NCI-H82 treated with DMSO at 0.1 percent for 48 hours (cell line): ENCODE data around the gene CLCA2.

ENCODE experiments used
- DNase-seq: peaks from one replicate; lab custom pipeline; 2025; ENCODE audit not compliant: unreplicated experiment; lab: John Stamatoyannopoulos, UW

The CLCA2 gene, protein sequence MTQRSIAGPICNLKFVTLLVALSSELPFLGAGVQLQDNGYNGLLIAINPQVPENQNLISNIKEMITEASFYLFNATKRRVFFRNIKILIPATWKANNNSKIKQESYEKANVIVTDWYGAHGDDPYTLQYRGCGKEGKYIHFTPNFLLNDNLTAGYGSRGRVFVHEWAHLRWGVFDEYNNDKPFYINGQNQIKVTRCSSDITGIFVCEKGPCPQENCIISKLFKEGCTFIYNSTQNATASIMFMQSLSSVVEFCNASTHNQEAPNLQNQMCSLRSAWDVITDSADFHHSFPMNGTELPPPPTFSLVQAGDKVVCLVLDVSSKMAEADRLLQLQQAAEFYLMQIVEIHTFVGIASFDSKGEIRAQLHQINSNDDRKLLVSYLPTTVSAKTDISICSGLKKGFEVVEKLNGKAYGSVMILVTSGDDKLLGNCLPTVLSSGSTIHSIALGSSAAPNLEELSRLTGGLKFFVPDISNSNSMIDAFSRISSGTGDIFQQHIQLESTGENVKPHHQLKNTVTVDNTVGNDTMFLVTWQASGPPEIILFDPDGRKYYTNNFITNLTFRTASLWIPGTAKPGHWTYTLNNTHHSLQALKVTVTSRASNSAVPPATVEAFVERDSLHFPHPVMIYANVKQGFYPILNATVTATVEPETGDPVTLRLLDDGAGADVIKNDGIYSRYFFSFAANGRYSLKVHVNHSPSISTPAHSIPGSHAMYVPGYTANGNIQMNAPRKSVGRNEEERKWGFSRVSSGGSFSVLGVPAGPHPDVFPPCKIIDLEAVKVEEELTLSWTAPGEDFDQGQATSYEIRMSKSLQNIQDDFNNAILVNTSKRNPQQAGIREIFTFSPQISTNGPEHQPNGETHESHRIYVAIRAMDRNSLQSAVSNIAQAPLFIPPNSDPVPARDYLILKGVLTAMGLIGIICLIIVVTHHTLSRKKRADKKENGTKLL

DNA sequence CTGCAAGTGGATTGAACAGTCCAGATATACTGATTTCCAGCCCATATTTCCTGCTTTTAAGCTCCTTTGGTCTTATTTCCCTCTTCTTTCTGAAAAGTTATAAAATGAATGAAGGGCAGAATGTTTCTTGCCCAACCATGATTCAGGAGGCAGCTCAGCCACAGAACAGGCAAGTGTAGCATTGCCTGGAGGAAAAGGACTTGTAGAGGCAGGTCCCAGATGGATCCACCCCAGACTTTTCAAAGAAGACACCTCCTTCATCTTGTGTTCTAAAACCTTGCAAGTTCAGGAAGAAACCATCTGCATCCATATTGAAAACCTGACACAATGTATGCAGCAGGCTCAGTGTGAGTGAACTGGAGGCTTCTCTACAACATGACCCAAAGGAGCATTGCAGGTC is at the start of gene CLCA2:
Gene CLCA2, plus strand, starts transcription at position 299 of the 400 bp plus-strand sequence. Its CDS starts 77 bp downstream, at position 376.
- DNase-seq: no peak

DNA sequence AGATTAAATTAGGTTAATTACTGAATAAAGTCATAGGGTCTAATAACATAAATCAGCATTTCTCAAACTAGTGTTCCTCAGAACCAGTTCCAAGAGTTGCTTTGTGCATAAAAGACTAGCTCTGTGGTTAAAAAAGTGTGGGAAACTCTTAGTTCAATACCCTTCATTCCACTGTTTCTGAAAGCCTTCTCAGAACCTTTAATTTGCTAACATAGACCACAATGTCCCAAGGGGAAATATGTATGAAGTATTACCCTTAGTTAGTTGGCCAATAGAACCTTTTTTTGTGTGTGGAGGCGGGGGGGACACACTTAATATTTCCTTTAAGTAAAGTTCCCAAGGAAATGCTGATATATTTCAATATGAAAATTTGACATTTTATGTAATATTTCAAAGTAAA is 48.3 kb upstream of the CLCA2 start:
- DNase-seq: no peak

DNA sequence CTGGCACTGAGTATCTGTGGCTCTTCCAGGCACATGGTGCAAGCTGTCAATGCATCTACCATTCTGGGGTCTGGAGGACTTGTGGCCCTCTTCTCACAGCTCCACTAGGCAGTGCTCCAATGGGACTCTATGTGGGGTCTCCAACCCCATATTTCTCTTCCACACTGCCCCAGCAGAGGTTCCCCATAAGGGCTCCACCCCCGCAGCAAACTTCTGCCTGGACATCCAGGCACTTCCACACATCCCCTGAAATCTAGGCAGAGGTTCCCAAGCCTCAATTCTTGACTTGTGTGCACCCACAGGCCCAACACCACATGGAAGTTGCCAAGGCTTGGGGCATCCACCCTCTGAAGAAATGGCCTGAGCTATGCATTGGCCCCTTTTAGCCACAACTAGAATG is 46.6 kb upstream of the CLCA2 start:
- DNase-seq: no peak

DNA sequence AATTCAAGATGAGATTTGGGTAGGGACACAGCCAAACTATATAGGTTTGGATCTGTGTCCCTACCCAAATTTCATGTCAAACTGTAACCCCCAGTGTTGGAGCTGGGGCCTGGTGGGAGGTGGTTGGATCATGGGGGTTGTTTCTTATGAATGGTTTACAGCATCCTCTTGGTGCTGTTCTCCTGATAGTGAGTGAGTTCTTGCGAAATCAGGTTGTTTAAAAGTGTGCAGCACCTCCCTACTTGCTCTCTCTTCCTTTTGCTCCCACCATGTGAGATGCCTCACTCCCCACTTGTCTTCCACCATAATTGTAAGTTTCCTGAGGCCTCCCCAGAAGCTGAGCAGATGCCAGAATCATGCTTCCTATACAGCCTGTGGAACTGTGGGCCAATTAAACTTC is 45.2 kb upstream of the CLCA2 start:
- no peak for DNase-seq

DNA sequence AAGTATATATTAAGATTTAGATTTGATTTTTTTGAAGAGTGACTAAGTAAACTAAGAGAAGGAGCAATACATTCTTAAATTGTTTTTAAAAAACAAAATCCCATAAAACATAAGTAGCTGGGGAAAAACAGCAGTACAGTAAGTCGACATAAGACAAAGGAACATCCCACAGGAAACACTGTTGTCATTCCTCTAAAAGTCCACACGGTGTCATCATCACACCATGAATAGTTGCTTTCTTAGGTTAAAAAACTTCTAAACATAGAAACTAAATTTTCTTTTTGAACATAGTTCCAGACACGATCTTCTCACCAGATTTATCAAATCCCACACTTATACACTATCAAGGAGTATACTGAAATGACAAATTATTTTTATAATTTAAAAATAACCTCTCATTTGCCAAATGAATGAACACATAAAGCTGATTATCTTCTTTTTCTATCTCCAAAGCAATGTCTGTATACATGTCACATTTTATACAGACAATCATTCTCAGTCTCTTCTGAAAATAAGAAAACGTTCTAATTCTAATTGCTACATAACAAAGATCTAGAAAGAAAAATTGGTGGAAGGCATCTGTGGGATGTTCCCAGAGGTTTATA is 43.6 kb upstream of the CLCA2 start:
- peak; percentile 67 for DNase-seq

DNA sequence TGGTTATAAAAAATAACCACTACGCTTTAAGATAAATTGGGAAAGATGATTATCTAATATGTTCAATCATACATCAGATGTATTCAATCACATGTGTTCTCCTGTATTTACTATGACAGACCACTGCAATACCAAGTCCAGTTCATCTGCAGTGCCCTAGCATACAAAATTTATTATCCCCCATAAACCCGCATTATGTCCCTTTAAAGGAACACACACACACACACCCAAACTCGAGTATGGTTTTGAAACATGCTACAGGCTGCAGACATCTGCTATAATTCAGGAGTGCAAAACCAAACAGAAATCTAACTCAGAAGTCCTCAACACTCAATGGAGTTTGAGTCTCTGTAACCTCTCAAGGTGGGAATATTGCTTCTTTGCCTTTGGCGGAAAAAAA is 42.7 kb upstream of the CLCA2 start:
- DNase-seq: no peak

DNA sequence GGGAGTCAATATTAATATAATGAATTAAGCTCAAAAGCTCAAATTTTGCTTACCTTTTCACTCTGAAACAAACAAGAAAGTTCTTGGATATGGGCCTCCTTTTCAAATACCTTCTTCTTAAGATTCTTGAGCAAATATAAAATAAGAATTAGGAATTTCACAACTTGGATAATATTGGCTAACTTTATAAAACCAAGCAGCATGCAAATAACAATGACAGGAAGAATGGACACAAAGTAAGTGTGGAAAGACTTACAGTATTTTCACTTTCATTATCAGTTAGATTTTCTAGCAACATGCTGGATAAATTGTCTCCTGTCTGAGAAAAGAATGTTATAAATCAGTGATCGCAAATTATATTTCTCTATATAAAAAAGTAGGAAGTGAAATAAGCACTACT is 41.1 kb upstream of the CLCA2 start:
- DNase-seq: no peak

DNA sequence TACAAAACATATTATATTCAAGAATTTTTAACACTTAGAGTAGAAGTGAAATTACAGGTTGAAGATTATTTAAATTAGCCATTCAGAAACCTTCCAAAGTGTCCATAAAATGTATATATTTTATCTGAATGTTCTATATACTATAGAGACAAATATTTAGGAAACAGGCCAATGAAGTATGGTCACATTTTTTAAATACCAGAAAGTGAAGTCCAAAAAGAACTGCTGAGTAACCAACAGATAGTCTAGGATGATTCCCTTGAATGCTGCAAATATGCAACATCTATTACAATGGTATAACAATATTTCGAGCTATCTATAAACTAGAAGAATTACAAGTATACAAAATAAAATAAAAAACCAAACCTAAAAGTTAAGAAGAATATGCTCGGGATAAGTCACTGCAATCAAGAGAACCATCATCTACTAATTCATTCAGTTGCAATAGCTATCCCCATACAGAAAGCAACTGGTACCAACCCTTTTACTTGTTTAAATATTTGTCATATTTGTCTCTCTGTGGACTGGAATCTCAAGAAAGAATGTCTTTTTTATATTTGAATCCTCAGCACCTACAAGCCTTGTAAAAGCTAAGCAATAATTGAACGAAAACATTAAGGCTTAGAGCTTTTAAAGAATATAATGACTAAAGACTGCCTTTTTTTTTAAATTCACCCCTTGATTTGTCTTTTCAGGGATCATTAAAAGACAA is 35.9 kb upstream of the CLCA2 start:
- no peak for DNase-seq

DNA sequence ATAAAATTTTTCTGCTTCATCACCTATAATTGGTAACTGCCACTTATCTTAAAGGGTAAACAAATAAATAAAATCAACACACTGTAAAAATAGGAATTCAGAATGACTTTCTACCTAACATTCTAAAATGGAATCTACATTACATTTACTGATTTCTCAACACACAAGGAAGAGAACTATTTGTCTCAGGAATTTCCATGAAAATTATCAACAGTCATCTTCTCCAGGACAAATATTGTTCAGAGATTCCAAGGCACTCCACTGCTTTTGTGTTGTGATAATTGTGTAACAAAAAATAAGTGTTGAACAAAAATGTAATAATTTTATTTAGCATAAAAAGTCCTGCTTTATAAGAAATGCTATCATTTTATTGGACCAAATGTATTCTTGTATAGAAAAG is 35.2 kb upstream of the CLCA2 start:
- no peak for DNase-seq

DNA sequence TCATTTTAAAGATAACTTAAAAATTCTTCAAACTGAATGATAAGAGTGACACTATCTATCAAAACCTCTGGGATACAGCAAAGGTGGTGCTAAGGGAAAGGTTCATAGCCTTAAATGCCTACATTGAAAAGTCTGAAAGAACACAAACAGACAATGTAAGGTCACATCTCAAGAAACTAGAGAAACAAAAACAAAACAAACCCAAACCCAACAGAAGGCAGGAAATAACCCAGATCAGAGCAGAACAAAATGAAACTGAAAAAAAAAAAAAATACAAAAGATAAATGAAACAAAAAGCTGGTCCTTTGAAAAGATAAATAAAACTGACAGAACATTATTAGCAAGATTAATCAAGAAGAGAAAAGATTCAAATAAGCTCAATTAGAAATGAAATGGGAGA is 34.7 kb upstream of the CLCA2 start:
- DNase-seq: no peak

DNA sequence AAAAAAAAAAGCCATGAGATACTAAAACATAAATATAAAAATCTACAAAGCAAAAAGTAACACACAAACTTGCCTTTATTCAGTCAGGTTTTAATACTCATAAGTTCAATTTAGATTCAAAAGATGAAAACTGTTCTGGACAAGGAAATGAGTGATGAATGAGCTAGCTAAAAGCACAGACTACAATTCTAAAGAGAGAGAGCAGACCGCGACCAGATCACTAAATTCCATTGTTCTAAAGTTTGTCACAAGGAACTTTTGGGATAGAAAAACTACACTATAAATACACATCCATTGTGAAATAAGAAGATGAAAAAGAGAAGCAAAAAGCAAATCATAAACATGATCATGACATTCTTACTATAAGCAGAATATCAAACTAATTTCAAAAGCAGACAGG is 29.6 kb upstream of the CLCA2 start:
- DNase-seq: no peak

DNA sequence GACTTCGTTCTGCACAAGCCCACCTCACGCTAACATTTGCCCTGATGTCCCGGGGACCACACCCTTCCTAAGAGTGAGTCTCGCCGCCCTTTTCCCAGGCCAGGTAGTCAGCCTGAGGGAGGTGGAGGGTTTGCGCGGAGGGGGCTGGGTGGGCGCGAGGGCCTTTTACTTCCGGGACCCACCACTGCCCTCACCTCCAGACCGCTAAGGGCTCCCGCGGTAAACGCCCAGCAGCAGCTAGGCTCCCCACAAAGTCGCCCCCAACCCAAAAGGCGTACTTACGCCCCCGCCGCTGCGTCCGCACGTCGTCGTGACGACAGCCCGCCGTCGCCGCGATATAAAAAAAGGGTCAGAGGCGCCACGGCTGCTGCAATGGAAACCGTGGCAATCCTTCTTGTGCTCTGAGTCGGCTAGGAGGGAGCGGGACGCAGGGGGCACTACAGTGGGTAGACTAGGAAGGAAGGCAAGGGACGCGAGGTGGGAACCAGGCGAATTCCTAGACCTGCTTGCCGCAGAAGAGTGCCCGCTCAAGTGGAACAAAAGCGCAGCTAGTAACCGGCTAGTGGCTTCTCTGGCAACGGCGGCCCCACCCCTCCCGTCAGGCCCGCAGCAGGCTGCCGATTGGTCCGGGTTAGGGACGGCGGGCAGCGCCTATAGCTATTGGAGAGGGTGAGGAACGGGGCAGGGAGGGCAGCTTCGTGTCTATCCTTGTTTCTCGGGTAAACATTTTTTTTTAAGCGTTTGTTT is 28.0 kb upstream of the CLCA2 start, which contains the start of gene ODF2L:
Gene ODF2L, minus strand, starts transcription at position 573 of the 747 bp plus-strand sequence. CDS start 9,296 bp downstream, outside the sequence.
- DNase-seq: peak; percentile 56

DNA sequence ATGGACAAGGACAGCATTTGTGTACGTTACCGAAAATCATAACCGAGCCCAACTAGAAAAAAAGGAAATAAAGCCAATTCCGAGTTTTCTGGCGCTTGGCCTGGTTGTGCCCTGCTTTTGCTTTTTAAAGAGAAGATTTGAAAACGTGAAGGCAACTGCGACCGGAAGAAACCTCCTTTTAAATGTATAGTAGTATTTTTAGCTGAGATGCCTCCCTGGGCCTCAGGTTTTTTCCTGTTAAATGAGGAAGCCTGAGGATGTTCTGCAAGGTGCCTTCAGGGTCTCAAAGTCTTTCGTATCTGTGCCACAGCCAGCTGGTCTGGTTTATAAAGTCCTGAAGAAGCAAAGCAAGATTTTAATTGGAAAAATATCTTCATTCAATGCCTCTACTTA is 27.5 kb upstream of the CLCA2 start:
- no peak for DNase-seq

DNA sequence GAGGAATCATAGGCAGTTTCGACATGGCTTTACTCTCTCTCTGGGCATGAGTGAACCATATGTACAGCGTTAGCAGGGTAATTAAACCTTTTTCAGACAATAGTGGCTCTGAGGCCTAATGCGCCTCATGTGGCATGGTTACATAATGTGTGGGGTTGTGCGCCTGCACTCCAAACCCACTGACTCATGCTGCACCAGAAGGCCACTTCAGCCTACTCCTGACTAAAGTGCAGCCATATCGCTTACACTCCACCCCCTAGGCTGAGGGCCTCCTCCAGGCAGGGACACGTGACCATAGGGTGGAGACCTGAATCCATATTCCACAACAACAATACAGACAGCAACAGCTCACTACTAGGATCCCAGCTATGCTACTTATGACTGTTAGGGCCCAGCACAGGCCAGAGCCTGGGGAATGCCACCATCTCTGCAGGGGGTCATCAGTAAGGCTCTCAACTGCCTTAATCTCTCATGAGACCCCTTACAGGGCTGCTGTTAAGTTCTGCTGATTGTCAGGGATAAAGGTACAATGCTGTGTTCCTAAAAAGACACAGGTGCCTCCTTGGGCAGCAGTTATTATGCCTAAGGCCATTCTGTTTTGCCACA is 14.5 kb upstream of the CLCA2 start:
- DNase-seq: no peak

DNA sequence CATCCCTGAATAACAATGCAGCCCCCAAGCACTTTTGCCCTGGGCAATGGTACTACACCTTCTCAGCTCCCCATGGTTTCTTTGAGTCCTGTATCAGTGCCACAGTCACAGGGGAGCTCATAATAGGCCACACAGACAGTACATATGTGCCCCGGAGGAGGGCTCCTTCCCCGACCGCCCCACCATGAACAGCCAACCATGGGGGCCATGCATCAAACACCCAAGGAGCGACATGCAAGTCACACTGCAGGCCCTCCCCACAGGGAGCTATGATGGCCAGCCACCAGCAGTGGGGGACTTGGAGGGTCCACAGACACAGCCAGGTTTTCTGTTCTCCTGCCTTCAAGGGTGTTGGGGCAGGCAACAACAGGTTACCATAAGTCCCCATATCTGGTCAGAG is 13.1 kb upstream of the CLCA2 start:
- DNase-seq: no peak

DNA sequence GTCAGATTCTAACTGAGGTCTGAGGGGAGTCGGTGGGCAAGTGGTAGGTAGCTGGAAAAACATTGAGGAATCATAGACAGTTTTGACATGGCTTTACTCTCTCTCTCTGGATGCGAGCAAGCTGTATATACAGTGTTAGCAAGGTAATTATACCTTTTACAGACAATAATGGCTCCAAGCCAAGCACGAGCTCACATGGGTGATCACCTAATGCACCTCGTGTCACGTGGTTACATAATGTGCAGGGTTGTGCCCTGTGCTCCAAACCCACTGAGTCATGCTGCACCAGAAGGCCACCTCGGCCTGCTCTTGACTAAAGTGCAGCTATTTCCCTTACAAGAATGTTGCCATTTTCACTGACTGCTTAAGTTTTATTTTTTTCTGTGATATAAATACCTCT is 7.6 kb upstream of the CLCA2 start:
- no peak for DNase-seq

DNA sequence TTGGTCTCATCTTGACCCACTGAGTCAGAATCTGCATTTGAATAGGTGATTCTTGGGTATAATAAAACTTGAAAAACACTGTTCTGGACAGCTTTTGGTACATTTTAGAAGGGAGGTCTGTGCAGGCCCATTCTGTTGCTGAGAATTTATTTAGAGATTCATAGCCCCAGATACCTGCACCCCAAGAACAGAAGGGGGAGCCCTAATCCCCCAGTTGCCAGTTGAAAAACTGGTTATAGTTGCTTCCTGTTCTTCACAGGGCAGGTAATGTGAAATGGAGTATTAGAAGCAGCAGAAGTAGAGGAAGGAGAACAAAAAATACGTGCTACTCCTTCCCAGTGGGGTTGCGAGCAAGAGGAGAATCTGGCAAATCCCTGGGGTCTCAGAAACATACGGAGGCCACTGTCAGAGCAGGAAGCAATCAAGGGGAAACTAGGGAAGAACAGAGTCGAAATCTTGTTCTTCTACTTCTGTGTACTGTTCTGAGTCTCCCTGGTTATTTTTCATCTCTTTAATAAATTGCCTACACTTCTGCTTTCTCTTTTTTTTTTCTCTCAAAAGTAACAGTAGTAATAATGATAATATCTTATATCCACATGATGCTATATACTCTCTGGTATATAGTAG is 4.6 kb upstream of the CLCA2 start:
- no peak for DNase-seq

DNA sequence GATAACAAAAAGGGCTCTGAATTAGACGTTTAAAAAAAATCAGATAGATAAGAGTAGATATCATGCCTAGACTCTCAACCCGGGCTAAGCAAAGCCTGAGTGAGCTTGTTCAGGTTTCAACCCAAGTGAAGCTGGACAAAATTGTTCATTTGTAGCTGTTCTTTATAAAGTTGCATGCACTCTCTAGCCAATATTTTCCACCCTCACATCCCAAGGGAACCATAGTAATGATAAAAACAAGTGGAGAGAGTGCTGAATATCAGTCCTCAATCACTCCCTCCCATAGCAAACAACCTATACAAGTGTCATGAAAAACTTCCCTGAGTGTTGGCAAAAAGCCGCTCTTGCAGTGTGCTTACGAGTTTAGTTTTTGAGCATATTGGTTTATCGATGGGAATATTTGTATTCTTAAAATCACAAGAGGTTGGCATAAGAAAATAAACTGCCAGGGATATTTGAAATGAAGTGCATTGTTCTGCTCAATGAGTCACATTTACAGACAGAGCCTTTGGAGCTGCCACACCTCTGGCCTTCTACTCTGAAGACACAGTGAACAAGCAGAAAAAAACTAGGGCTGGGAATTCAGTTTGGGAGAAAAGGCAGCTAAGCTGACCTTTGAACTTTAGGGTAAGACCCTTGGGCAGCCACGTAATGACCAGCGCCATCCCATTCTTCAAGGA is 2.2 kb upstream of the CLCA2 start:
- no peak for DNase-seq

DNA sequence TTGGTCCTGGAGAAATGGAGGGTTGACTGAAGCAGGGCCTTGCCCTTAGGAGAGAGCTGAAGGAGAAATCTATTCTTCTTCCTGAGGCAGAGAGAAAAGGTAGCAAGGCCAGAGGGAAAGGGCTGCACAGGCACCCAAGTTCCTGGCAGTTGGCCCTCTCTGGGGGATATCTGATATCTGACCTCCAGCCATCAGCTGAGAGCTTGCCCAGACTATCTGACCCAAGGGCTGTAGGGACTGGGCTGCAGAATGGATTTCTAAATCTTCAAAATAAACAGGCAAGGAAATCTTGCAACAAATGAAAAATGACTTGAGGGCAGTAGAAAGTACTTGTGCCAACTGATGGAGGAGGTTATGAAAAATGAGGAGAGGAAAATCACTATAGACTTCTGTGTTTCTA is 498 bp upstream of the CLCA2 start:
- DNase-seq: no peak
